Tibial nerve (tissue), 4 donors: ENCODE results near the gene RABGGTB. TPM values are rescaled to one million over a fixed set of nuclear protein-coding genes. Genes with fewer than 3 reads are reported as not detected.
"Not testable (repeated sequence)": the region's sequence is repeated elsewhere in the genome, so short reads cannot be mapped to it uniquely, and the experiment has no call there.

Experiments
- DNase-seq, 2 donors: peaks; one replicate each; pipeline ENCODE4 v3.0.0-alpha.2; 2019; ENCODE audit warnings: low spot score in 2 of 2
- H3K27ac ChIP-seq, 4 donors: fragments of 200-600 bp; sonication (generic) in 3 of 4; one replicate each; pipeline ENCODE4 v1.5.1; 2017 to 2019; ENCODE audit warnings: mild to moderate bottlenecking in 1 of 4
- H3K27me3 ChIP-seq, 2 donors: fragments of 200-600 bp; sonication (generic) in 1 of 2; one replicate each; pipeline versions ENCODE4 v1.5.1 to v1.6.0; 2017 to 2019
- H3K36me3 ChIP-seq, 3 donors: fragments of 200-600 bp; sonication (generic); one replicate each; pipeline ENCODE4 v1.5.1; 2018 to 2019
- H3K4me1 ChIP-seq, 4 donors: fragments of 200-600 bp; sonication (generic) in 3 of 4; one replicate each; pipeline ENCODE4 v1.5.1; 2017 to 2019
- H3K4me3 ChIP-seq, 4 donors: fragments of 200-600 bp; sonication (generic) in 3 of 4; one replicate each; pipeline ENCODE4 v1.5.1; 2017 to 2019; ENCODE audit warnings: mild to moderate bottlenecking in 1 of 4, moderate library complexity in 1 of 4
- H3K9me3 ChIP-seq, 4 donors: fragments of 200-600 bp; sonication (generic) in 3 of 4; one replicate each; pipeline ENCODE4 v1.5.1; 2017 to 2019
- CTCF ChIP-seq, 5 experiments: fragments of 200-600 bp in 3 of 5; fragments of 450-650 bp in 2 of 5; sonication (generic) in 3 of 5; IDR thresholded peaks; one replicate each; pipeline ENCODE4 v1.5.1; 2016 to 2019; ENCODE audit warnings: antibody characterized with exemption in 5 of 5, mild to moderate bottlenecking in 3 of 5, moderate library complexity in 2 of 5
- EP300 ChIP-seq, 2 donors: sonication (generic); formaldehyde crosslinking; IDR thresholded peaks; one replicate each; pipeline ENCODE4 v1.6.1; 2017; ENCODE audit warnings: antibody characterized with exemption in 2 of 2, mild to moderate bottlenecking in 1 of 2
- POLR2A ChIP-seq, 2 donors: fragments of 450-650 bp; IDR thresholded peaks; one replicate each; pipeline ENCODE4 v1.6.1; 2017; ENCODE audit warnings: antibody characterized with exemption in 2 of 2, mild to moderate bottlenecking in 2 of 2, moderate library complexity in 2 of 2
- WGBS, 2 donors: methylation state at CpG; one replicate each; pipeline ENCODE4 v1.1.5; 2018; 5-methylcytosine and 5-hydroxymethylcytosine counted together
- total RNA-seq, 4 donors: library from RNA; depleted of rRNA; stranded (reverse); fragments of >200 nt; gene quantifications; one replicate each; pipeline ENCODE4 v1.1.0, GENCODE V29; 2016

The RABGGTB gene
- total RNA-seq, 4 donors from 2014 or later = 42.2 to 56.3 (median 50.9) TPM

- no peak for DNase-seq
- Histone ChIP-seq H3K4me1 (no peaks in the 10 kb centered on the region), H3K9me3 (no peaks in the 10 kb centered on the region), H3K27ac (no peak overlapping the region), H3K27me3 (no peaks in the 10 kb centered on the region), H3K36me3 (peaks cover 0 to 68% (median 19%) of the 10 kb centered on the region in 3 donors), H3K4me3 (no peak overlapping the region)
- TF ChIP-seq EP300 (IDR thresholded peaks at IDR 0.05) (no peak), CTCF (IDR thresholded peaks at IDR 0.05) (no peak), POLR2A (IDR thresholded peaks at IDR 0.05) (no peak)
- 91 to 92% methylated on average over 13 of the region's 13 CpGs for WGBS, 2 donors
These were observed 11.7 kb downstream of the RABGGTB start for GRCh38 chr1:75797606-75798216.

- H3K36me3 ChIP-seq = peaks cover 0 to 30% (median 0%) of the 10 kb centered on the region in 3 donors
- not testable (repeated sequence) for H3K27me3 ChIP-seq, H3K4me1 ChIP-seq, H3K9me3 ChIP-seq, H3K27ac ChIP-seq, H3K4me3 ChIP-seq, DNase-seq
- WGBS, 2 donors = 95 to 100% methylated on average over 2 of the region's 2 CpGs
These were observed 15.4 kb downstream of the RABGGTB start for GRCh38 chr1:75801480-75801879.

GRCh38 chr1:75808921-75809320, 22.9 kb downstream of the RABGGTB start:
- Histone ChIP-seq H3K27ac (no peak overlapping the region), H3K36me3 (peaks cover 0 to 9% (median 0%) of the 10 kb centered on the region in 3 donors), H3K9me3 (no peaks in the 10 kb centered on the region), H3K27me3 (no peaks in the 10 kb centered on the region), H3K4me3 (no peak overlapping the region), H3K4me1 (no peaks in the 10 kb centered on the region)
- 75 to 84% methylated on average over 4 of the region's 4 CpGs for whole genome bisulfite sequencing, 2 donors
- TF ChIP-seq EP300 (IDR thresholded peaks at IDR 0.05) (no peak), CTCF (IDR thresholded peaks at IDR 0.05) (no peak), POLR2A (IDR thresholded peaks at IDR 0.05) (no peak)
- DNase-seq = no peak

- not testable (repeated sequence) for H3K4me3 ChIP-seq, H3K4me1 ChIP-seq, H3K27ac ChIP-seq, H3K36me3 ChIP-seq, H3K27me3 ChIP-seq, H3K9me3 ChIP-seq, DNase-seq
- WGBS, 2 donors = 95 to 97% methylated on average over 3 of the region's 3 CpGs
These were observed 24.1 kb downstream of the RABGGTB start for GRCh38 chr1:75810113-75810512.

GRCh38 chr1:75811211-75811981, 25.3 kb downstream of the RABGGTB start:
- Histone ChIP-seq H3K36me3 (peaks cover 0 to 9% (median 0%) of the 10 kb centered on the region in 3 donors), H3K27ac (no peak overlapping the region), H3K4me1 (no peaks in the 10 kb centered on the region), H3K9me3 (no peaks in the 10 kb centered on the region), H3K4me3 (no peak overlapping the region), H3K27me3 (no peaks in the 10 kb centered on the region)
- TF ChIP-seq EP300 (IDR thresholded peaks at IDR 0.05) = no peak
- no peak for TF ChIP-seq POLR2A (IDR thresholded peaks at IDR 0.05)
- no peak for TF ChIP-seq CTCF (IDR thresholded peaks at IDR 0.05)
- no peak for DNase-seq
- 73 to 85% methylated on average over 1 of the region's 1 CpG for WGBS, 2 donors

GRCh38 chr1:75812065-75812464, 26.0 kb downstream of the RABGGTB start:
- Histone ChIP-seq H3K9me3 (no peaks in the 10 kb centered on the region), H3K27ac (no peak overlapping the region), H3K36me3 (peaks cover 0 to 9% (median 0%) of the 10 kb centered on the region in 3 donors), H3K4me3 (no peak overlapping the region), H3K4me1 (no peaks in the 10 kb centered on the region), H3K27me3 (no peaks in the 10 kb centered on the region)
- no peak for DNase-seq
- TF ChIP-seq EP300 (IDR thresholded peaks at IDR 0.05) (no peak), POLR2A (IDR thresholded peaks at IDR 0.05) (no peak), CTCF (IDR thresholded peaks at IDR 0.05) (no peak)
- 89 to 94% methylated on average over 3 of the region's 3 CpGs for WGBS, 2 donors

GRCh38 chr1:75823596-75823995, 37.5 kb downstream of the RABGGTB start:
- 74 to 79% methylated on average over 1 of the region's 1 CpG for WGBS, 2 donors
- peaks cover 0 to 16% (median 0%) of the 10 kb centered on the region in 4 donors for H3K9me3 ChIP-seq
- peaks cover 0 to 61% (median 0%) of the 10 kb centered on the region in 3 donors for H3K36me3 ChIP-seq
- H3K4me3 ChIP-seq, DNase-seq, H3K27me3 ChIP-seq, H3K27ac ChIP-seq, H3K4me1 ChIP-seq: not testable (repeated sequence)
